GM21619 (cell line): Measurements from ENCODE around the gene PUS1.

Experiments
- ATAC-seq: cut with Tn5 transposase; IDR thresholded peaks from one replicate; pipeline ENCODE4 v1.9.1; 2021; ENCODE audit not compliant: unreplicated experiment

PUS1 gene

GRCh38 chr12:131990066-131990979 lies 61.2 kb downstream of the PUS1 start:
- ATAC-seq, result no peak

GRCh38 chr12:131990980-131991305 lies 61.9 kb downstream of the PUS1 start:
- no peak for ATAC-seq

GRCh38 chr12:131991816-131992430 lies 62.8 kb downstream of the PUS1 start:
- ATAC-seq, result no peak

- ATAC-seq, result peak; percentile 90
Observed at GRCh38 chr12:131994589-131994988, 65.5 kb downstream of the PUS1 start.
